Fibroblast of skin of right biceps (primary cell): Measurements from ENCODE around the gene GNL1.

Experiments
- DNase-seq: peaks from one replicate; pipeline ENCODE4 v3.0.0-alpha.2; 2013

The GNL1 gene

GRCh38 chr6:30493643-30494250, 62.5 kb downstream of the GNL1 start:
- no peak for DNase-seq

GRCh38 chr6:30491991-30492952, 64.0 kb downstream of the GNL1 start:
- DNase-seq = no peak
